IMR-90 (cell line): ENCODE measurements around the gene PLCB2. TPM values are rescaled to one million over a fixed set of nuclear protein-coding genes. Genes with fewer than 3 reads are reported as not detected.
A peak's percentile ranks its signal among the peaks of the same experiment; 100 is the strongest.

Experiments used
- ATAC-seq: fragments of 200-7000 bp; cut with Tn5 transposase; 2 replicates; pipeline ENCODE4 v1.9.1; 2020; ENCODE audit warnings: low read depth, mild to moderate bottlenecking, moderate library complexity
- BruUV-seq: library from RNA; stranded (reverse); fragments of 400-500 nt; replicated peaks from 2 replicates; lab custom pipeline; 2021; lab: Mats Ljungman, UMichigan
- CTCF ChIA-PET: fragments of 300-600 bp; formaldehyde crosslinking; extraction: SDS; loops from one replicate; lab custom pipeline; 2021; ENCODE audit warnings: antibody characterized with exemption; lab: Yijun Ruan, JAX
- POLR2A ChIA-PET: fragments of 300-600 bp; sonication (Branson Sonifier 250); formaldehyde crosslinking; loops from one replicate; lab custom pipeline; 2022; ENCODE audit warnings: antibody characterized with exemption; ENCODE audit not compliant: unreplicated experiment; lab: Charles Lee
- DNase-seq: peaks from one replicate; pipeline ENCODE4 v3.0.0; 2013
- H2AFZ ChIP-seq: replicated peaks from 2 replicates; pipeline ENCODE3; 2013; ENCODE audit warnings: low read length, mild to moderate bottlenecking; ENCODE audit not compliant: poor library complexity
- H2AK5ac ChIP-seq: 2 replicates; pipeline ENCODE4 v1.6.1; 2013; ENCODE audit warnings: low read depth, low read length, inconsistent platforms
- H2AK9ac ChIP-seq: replicated peaks from 2 replicates; pipeline ENCODE3; 2013; ENCODE audit warnings: mild to moderate bottlenecking, low read depth, low read length, moderate library complexity; ENCODE audit not compliant: poor library complexity
- H2BK120ac ChIP-seq: 2 replicates; pipeline ENCODE4 v1.6.1; 2013; ENCODE audit warnings: low read depth, low read length, inconsistent platforms
- H2BK15ac ChIP-seq: 3 replicates; pipeline ENCODE4 v1.6.1; 2013; ENCODE audit warnings: low read depth, low read length, inconsistent platforms
- H2BK20ac ChIP-seq: 2 replicates; pipeline ENCODE4 v1.6.1; 2013; ENCODE audit warnings: low read depth, mild to moderate bottlenecking, inconsistent platforms, low read length, moderate library complexity
- H2BK5ac ChIP-seq: 2 replicates; pipeline ENCODE4 v1.6.1; 2013; ENCODE audit warnings: mild to moderate bottlenecking, low read depth, low read length, inconsistent platforms; ENCODE audit not compliant: poor library complexity, severe bottlenecking
- H3K14ac ChIP-seq: replicated peaks from 2 replicates; pipeline ENCODE4 v1.6.1; 2013; ENCODE audit warnings: low read depth, low read length, inconsistent platforms
- H3K18ac ChIP-seq: 2 replicates; pipeline ENCODE4 v1.6.1; 2013; ENCODE audit warnings: low read depth, low read length, control low read depth
- H3K23ac ChIP-seq: 2 replicates; pipeline ENCODE4 v1.6.1; 2013; ENCODE audit warnings: low read depth, low read length, inconsistent platforms
- H3K27ac ChIP-seq: 2 replicates; pipeline ENCODE4 v1.5.1; 2013; ENCODE audit warnings: mild to moderate bottlenecking, control low read depth, low read length; ENCODE audit not compliant: insufficient read depth
- H3K27me3 ChIP-seq: 2 replicates; pipeline ENCODE4 v1.6.1; 2013; ENCODE audit warnings: low read length; ENCODE audit not compliant: control insufficient read depth, insufficient read depth
- H3K36me3 ChIP-seq: 2 replicates; pipeline ENCODE4 v1.6.1; 2013; ENCODE audit warnings: low read length, mixed read lengths; ENCODE audit not compliant: control insufficient read depth, insufficient read depth
- H3K4ac ChIP-seq: 2 replicates; pipeline ENCODE4 v1.6.1; 2013; ENCODE audit warnings: low read depth, low read length, inconsistent platforms
- H3K4me1 ChIP-seq: 2 replicates; pipeline ENCODE4 v1.6.1; 2013; ENCODE audit warnings: low read length, mixed read lengths; ENCODE audit not compliant: control insufficient read depth, insufficient read depth
- H3K4me2 ChIP-seq: 2 replicates; pipeline ENCODE4 v1.6.1; 2013; ENCODE audit warnings: low read depth, mild to moderate bottlenecking, control low read depth, low read length, moderate library complexity
- H3K4me3 ChIP-seq: 2 replicates; pipeline ENCODE4 v1.5.1; 2013; ENCODE audit warnings: low read depth, mild to moderate bottlenecking, control low read depth, low read length, moderate library complexity; ENCODE audit not compliant: insufficient read depth
- H3K56ac ChIP-seq: 2 replicates; pipeline ENCODE4 v1.6.1; 2013; ENCODE audit warnings: low read length, inconsistent platforms; ENCODE audit not compliant: insufficient read depth; ENCODE audit errors: extremely low read depth
- H3K79me1 ChIP-seq, 2 experiments: 2 replicates each; pipeline ENCODE4 v1.6.1; 2013; ENCODE audit warnings: low read length in 2 of 2, inconsistent platforms in 1 of 2, low read depth in 1 of 2
- H3K9ac ChIP-seq: 2 replicates; pipeline ENCODE4 v1.6.1; 2013; ENCODE audit warnings: low read depth, low read length, control low read depth
- H3K9me1 ChIP-seq: 2 replicates; pipeline ENCODE4 v1.6.1; 2013; ENCODE audit warnings: low read length, inconsistent platforms; ENCODE audit not compliant: insufficient read depth
- H3K9me3 ChIP-seq: 2 replicates; pipeline ENCODE4 v1.6.1; 2013; ENCODE audit warnings: low read length; ENCODE audit not compliant: control insufficient read depth, insufficient read depth
- H4K20me1 ChIP-seq: 2 replicates; pipeline ENCODE4 v1.6.1; 2013; ENCODE audit warnings: low read length, inconsistent platforms; ENCODE audit not compliant: insufficient read depth
- H4K5ac ChIP-seq: 2 replicates; pipeline ENCODE4 v1.6.1; 2013; ENCODE audit warnings: mild to moderate bottlenecking, low read depth, low read length, control low read depth
- H4K8ac ChIP-seq, 2 experiments: 2 replicates each; pipeline ENCODE4 v1.6.1; 2013; ENCODE audit warnings: low read depth in 2 of 2, low read length in 2 of 2, control low read depth in 1 of 2, inconsistent platforms in 1 of 2
- H4K91ac ChIP-seq: 2 replicates; pipeline ENCODE4 v1.6.1; 2013; ENCODE audit warnings: low read depth, low read length, inconsistent platforms; ENCODE audit not compliant: insufficient read depth
- BHLHE40 ChIP-seq: fragments of 150-350 bp; IDR thresholded peaks from 2 replicates; pipeline ENCODE4 v1.6.1; 2016; ENCODE audit warnings: mild to moderate bottlenecking, low read depth, low read length
- CHD1 ChIP-seq: IDR thresholded peaks from 2 replicates; pipeline ENCODE4 v1.6.1; 2012; ENCODE audit warnings: low read depth, low read length, improper control_type of control experiment
- CTCF ChIP-seq: conservative IDR thresholded peaks from 2 replicates; pipeline ENCODE4 v1.5.1; 2012; ENCODE audit warnings: mild to moderate bottlenecking, low read depth, low read length, improper control_type of control experiment
- ELK1 ChIP-seq: fragments of 150-350 bp; IDR thresholded peaks from 2 replicates; pipeline ENCODE4 v1.6.1; 2016; ENCODE audit warnings: low read depth, mild to moderate bottlenecking, low read length, moderate library complexity, borderline replicate concordance
- FOS ChIP-seq: fragments of 150-350 bp; IDR thresholded peaks from 2 replicates; pipeline ENCODE4 v1.6.1; 2016; ENCODE audit warnings: low read depth, low read length
- MAFK ChIP-seq: IDR thresholded peaks from 2 replicates; pipeline ENCODE4 v1.6.1; 2012; ENCODE audit warnings: low read depth, low read length, improper control_type of control experiment
- MAZ ChIP-seq: IDR thresholded peaks from 2 replicates; pipeline ENCODE4 v1.6.1; 2012; ENCODE audit warnings: low read depth, mild to moderate bottlenecking, low read length, improper control_type of control experiment, moderate library complexity, borderline replicate concordance
- MXI1 ChIP-seq: IDR thresholded peaks from 2 replicates; pipeline ENCODE4 v1.6.1; 2012; ENCODE audit warnings: low read depth, mild to moderate bottlenecking, low read length, moderate library complexity, borderline replicate concordance
- POLR2A ChIP-seq: IDR thresholded peaks from 2 replicates; pipeline ENCODE4 v1.6.1; 2012; ENCODE audit warnings: mild to moderate bottlenecking, low read depth, low read length
- RAD21 ChIP-seq: IDR thresholded peaks from 2 replicates; pipeline ENCODE4 v1.6.1; 2012; ENCODE audit warnings: low read length, improper control_type of control experiment
- RCOR1 ChIP-seq: IDR thresholded peaks from 2 replicates; pipeline ENCODE4 v1.6.1; 2012; ENCODE audit warnings: mild to moderate bottlenecking, low read length, improper control_type of control experiment; ENCODE audit not compliant: insufficient replicate concordance
- RFX5 ChIP-seq: IDR thresholded peaks from 2 replicates; pipeline ENCODE4 v1.8.0; 2012; ENCODE audit warnings: low read depth, mild to moderate bottlenecking, low read length, moderate library complexity
- SMC3 ChIP-seq: fragments of 150-350 bp; IDR thresholded peaks from 2 replicates; pipeline ENCODE4 v1.6.1; 2016; ENCODE audit warnings: low read depth, mild to moderate bottlenecking, antibody characterized with exemption, low read length, moderate library complexity
- WGBS, 2 experiments: methylation state at CpG; one replicate each; pipeline versions ENCODE4 v1.1.5 to v1.1.7; 2013; ENCODE audit warnings: missing lambda C conversion rate in 2 of 2; ENCODE audit not compliant: insufficient read length in 1 of 2; ENCODE audit errors: extremely low coverage in 2 of 2; 5-methylcytosine and 5-hydroxymethylcytosine counted together
- dilution Hi-C: fragments of 300-500 bp; cut with HindIII; formaldehyde crosslinking; loops from one replicate; pipeline ENCODE4 v1.14.3; 2018; ENCODE audit warnings: low sequenced_read_pairs; ENCODE audit not compliant: unreplicated experiment
- in situ Hi-C: fragments of 300-500 bp; cut with MboI; formaldehyde crosslinking; loops from 3 replicates; pipeline ENCODE4 v1.14.3; 2019; ENCODE audit warnings: low sequenced_read_pairs, inconsistent platforms, mixed read lengths
- intact Hi-C: fragments of 100-400 bp; cut with micrococcal nuclease; formaldehyde crosslinking; loops from 2 replicates; pipeline ENCODE4 v1.10.0; 2022
- polyA plus RNA-seq, 3 experiments: library from polyadenylated mRNA; depleted of rRNA; stranded (reverse); fragments of >200 nt; gene quantifications; 2 replicates each; pipeline ENCODE4 v1.2.3, GENCODE V29; 2012; ENCODE audit warnings: low replicate concordance in 1 of 3
- total RNA-seq: library from RNA; depleted of rRNA; stranded (reverse); fragments of >200 nt; gene quantifications from 2 replicates; pipeline ENCODE4 v1.2.3, GENCODE V29; 2012
- TF ChIP-seq, protein P1 (sequence below): fragments of 150-350 bp; IDR thresholded peaks from 2 replicates; pipeline ENCODE4 v1.6.1; 2017; ENCODE audit warnings: mild to moderate bottlenecking, antibody characterized with exemption, low read length, low read depth

The PLCB2 gene
- total and polyA plus RNA-seq, 2 of the 4 experiments (the other 2 are of a cell fraction), result 0.18 to 1.4 TPM

GRCh38 chr15:40293905-40294895, 13.5 kb downstream of the PLCB2 start:
- no peak overlapping the region for H4K8ac ChIP-seq
- intact Hi-C loops (no loop called here), dilution Hi-C loops (no loop called here), in situ Hi-C loops (no loop called here)
- H2BK20ac ChIP-seq, result no peak overlapping the region
- H3K4me1 ChIP-seq, result no peaks in the 10 kb centered on the region
- H3K27ac ChIP-seq, result no peak overlapping the region
- H2BK5ac ChIP-seq, result no peak overlapping the region
- DNase-seq (no peak), ATAC-seq (no peak)
- no peak overlapping the region for H2AK9ac ChIP-seq
- H3K18ac ChIP-seq, result no peak overlapping the region
- no peak overlapping the region for H3K4ac ChIP-seq
- no peak overlapping the region for H4K91ac ChIP-seq
- H4K20me1 ChIP-seq, result no peaks in the 10 kb centered on the region
- no peak overlapping the region for H2BK15ac ChIP-seq
- H3K23ac ChIP-seq, result no peak overlapping the region
- H3K4me2 ChIP-seq, result no peak overlapping the region
- no peak overlapping the region for H2AK5ac ChIP-seq
- H3K27me3 ChIP-seq, result peaks cover 89% of the 10 kb centered on the region
- no peak overlapping the region for H3K56ac ChIP-seq
- no TSS peak for BruUV-seq
- no peaks in the 10 kb centered on the region for H3K79me1 ChIP-seq
- H3K36me3 ChIP-seq, result no peaks in the 10 kb centered on the region
- no peak overlapping the region for H3K9ac ChIP-seq
- peaks cover 3% of the 10 kb centered on the region for H3K9me3 ChIP-seq
- POLR2A ChIA-PET, result no interaction called here
- no peak overlapping the region for H2BK120ac ChIP-seq
- H4K5ac ChIP-seq, result no peak overlapping the region
- 93% methylated on average over 7 of the region's 20 CpGs; no CpG with 5 or more reads in 1 of the 2 experiments for WGBS, 2 experiments
- CTCF ChIA-PET, result no interaction called here
- no peaks in the 10 kb centered on the region for H3K9me1 ChIP-seq
- H3K14ac ChIP-seq, result no peak overlapping the region
- peak overlapping the region; percentile 58 for H2AFZ ChIP-seq
- H3K4me3 ChIP-seq, result no peak overlapping the region
- TF ChIP-seq MXI1 (no peak), FOS (no peak), MAZ (no peak), BHLHE40 (no peak), SMC3 (no peak), RCOR1 (no peak), CHD1 (no peak), POLR2A (no peak), RFX5 (no peak), CTCF (no peak), MAFK (no peak), RAD21 (no peak), ELK1 (no peak)
- TF ChIP-seq, protein P1, sequence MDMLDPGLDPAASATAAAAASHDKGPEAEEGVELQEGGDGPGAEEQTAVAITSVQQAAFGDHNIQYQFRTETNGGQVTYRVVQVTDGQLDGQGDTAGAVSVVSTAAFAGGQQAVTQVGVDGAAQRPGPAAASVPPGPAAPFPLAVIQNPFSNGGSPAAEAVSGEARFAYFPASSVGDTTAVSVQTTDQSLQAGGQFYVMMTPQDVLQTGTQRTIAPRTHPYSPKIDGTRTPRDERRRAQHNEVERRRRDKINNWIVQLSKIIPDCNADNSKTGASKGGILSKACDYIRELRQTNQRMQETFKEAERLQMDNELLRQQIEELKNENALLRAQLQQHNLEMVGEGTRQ, result no peak
